ENCODE data around the gene ALDH1A3.

ALDH1A3 gene

DNA sequence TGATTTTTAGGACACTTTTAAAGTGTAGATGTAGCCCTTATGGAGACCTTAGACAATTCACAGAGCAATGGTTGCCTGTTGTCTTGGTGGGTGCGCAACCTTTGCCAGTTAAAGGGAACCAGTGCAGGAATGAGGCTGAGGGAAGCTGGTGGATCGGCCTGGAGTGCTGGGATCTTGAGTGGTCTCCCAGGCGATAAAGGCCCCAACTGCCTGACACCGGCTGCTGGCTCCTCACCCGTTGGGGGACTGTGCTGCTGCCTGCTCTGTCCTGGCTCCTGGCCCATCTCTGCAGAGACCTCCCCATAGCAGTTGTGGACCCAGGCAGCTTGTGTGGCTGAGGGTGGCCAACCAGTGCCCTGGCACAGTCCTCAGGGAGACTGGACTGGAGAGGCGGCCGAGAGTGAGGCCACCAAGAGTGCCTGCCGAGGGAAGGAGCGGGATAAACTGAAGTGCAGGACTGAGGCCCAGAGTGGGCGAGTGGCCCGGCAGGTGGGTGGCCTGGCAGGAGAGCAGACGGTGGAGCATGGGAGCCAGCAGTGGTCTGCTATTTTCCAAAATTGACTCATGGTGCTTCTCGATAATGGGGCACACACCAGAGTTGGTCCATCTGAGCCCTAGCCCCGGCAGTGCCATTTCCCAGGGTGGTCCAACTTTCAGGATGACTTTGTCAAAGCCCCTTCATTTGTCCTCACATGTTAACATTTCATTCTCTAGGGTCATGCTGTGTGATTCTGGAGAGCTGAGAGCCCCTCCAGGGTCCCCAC lies 2.1 kb downstream of the ALDH1A3 start:
- no peak for DNase-seq (ENCODE audit: low read depth)

DNA sequence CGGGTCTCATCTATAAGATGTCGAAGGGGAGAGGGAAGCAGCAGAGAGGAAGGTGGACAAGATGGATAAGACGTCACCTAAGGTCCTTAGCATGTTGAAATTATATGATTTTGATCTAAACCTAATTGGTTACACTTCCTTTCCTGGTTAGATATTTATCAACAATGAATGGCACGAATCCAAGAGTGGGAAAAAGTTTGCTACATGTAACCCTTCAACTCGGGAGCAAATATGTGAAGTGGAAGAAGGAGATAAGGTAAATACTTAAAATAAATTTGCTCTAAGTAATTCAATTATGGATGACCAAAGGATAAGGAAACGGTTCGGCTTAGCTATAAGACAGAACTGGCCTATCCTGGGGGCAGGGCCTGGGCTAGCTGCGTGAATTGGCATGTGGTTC lies 5.5 kb downstream of the ALDH1A3 start:
- DNase-seq (ENCODE audit: low read depth) = no peak

DNA sequence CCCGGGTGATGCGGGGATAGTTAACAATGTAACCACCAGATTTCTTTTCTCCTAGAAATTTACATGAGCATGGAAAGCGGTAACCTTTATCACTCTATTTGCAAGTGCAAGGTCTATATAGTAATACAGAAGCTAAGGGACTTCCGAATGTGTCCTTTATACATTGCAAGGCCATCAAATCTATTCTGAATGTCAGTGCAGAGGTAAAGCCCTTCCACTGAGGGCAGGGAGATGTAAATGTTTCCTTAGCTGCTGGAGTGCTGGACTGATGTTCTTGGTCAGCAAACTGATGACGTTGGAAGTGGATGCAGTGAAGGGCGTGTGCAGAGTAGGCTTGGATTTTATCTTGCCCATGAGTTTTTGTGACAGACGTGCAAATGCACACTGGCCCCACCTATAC lies 6.2 kb downstream of the ALDH1A3 start:
- DNase-seq (ENCODE audit: low read depth) = no peak

DNA sequence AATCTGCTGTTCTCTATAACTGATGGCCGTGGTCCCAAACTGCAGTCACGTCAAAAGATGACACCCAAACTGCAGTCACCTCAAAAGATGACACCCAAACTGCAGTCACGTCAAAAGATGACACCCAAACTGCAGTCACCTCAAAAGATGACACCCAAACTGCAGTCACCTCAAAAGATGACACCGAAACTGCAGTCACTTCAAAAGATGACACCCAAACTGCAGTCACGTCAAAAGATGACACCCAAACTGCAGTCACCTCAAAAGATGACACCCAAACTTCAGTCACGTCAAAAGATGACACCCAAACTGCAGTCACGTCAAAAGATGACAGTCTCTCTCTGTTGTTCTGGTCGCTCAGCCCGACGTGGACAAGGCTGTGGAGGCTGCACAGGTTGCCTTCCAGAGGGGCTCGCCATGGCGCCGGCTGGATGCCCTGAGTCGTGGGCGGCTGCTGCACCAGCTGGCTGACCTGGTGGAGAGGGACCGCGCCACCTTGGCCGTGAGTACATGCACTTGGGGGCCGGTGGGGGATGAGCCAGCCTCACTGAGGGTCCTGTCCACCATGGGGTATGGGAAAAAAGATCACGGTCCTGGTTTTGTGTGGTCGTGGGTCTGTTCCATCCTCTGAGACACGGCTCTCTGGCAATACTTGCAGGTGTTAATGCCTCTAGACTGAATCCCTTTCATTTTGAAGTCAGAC lies 7.7 kb downstream of the ALDH1A3 start:
- DNase-seq (ENCODE audit: low read depth) = no peak

DNA sequence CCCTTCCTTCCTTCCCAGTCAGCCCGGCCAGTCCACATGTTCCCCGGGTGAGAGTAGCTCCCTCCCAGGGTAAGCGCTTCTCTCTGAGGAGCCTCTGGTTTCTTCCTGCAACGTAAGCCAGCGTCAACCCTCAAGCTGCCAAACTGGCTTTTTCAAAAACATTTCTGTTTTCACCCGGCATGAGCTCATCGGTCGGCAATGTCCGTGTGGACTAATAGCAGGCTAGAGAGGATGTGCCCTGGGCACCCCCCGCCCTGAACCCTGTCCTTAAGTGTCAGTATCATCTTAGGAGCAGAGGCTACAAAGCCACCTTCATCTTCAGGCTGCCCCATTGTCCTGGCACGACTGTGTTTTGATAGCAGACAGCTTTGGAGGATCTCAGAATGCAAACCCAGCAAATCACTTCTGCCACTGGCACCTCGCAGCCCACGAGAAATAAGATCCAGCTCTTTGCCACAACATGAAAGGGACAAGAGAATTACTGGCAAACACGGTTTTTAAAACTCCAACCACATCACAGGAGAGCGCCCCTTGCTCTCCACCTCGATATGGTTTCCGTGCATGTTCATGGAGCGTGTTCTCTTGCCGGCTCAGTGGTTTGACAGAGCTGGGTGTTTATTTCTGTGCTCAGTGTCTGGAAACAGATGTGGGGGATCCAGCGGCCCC lies 9.9 kb downstream of the ALDH1A3 start:
- no peak for DNase-seq (ENCODE audit: low read depth)

DNA sequence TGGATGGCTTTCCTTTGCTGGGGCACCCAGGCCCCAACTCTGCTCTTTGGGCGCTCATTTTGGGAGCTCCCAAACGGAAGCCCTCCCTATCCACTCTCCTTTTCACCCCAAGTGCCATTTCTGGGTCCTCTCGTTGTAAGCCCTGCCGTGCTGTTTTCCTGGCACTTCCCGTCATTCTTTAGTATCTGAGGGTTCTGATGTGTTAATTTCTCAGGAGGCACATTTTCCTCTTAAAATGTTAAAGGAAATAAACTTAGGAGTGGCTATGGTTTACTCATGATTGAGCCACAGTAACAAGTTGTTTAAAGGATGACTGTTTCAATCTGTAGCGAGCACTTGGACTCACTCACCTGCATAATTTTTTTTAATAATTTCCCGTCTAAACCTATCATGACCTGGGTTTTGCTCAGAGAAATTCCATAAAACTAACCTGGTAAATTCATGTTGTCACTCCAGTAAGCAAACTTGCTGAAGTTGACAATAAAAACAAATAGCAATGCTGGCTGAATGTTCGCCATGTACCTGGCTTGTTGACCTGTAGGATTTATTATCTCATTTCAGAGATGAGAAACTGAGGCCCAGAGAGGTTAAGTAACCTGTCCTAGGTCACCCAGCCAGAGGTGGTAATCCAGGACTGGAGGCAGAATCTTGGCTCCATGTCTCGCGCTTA lies 10.6 kb downstream of the ALDH1A3 start:
- no peak for DNase-seq (ENCODE audit: low read depth)

DNA sequence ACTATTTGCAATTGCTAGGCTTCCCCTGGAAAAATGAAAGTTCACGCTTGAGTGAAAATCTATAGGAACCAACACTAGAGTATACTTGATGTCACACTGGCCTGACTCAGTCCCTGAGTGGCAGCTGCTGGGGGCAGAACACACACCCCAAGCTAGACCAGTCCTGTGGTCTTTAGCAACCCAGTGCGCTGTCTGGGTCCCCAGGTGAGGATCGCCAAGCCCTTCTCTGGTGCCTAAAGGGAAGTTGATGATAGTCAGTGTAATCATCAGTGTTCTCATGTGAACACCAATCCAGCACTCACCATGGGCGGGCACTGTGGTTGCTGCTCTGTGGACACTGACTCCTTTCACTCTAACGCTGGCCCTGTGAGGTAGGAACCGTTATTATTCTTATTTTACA lies 11.2 kb downstream of the ALDH1A3 start:
- no peak for DNase-seq (ENCODE audit: low read depth)

DNA sequence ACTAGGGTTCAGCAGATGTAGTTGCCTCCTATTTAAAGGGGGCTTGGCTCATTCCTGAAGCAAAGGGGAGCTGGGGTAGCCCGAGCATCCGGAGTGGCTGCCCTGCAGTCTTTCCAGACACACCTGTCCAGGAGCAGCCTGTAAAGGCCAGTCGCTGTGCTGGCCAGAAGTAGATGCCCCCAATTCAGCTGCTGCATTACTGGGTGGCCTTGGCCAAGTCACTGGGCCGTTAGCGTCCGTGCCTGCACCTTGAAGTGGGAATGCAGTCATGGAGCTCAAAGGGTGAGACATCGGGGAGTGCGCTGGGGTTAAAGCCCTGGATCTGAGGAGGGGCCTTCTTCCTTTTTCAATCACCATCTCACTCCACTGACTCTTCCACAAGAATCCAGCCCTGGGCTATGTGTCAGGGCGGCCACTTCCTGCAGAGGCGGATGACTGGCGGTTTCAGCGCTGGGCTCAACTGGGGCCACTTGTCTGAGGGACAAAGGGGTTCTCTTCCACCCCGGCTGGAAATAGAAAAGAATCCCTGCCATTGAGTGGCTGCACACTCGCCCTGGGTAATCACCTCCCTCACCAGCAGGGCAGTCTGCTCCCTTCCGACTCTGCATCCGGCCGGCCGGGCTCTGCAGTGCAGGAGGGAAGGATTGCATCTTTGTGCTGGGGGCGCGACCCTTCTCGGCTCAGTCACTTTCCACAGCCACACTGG lies 11.8 kb downstream of the ALDH1A3 start:
- no peak for DNase-seq (ENCODE audit: low read depth)

DNA sequence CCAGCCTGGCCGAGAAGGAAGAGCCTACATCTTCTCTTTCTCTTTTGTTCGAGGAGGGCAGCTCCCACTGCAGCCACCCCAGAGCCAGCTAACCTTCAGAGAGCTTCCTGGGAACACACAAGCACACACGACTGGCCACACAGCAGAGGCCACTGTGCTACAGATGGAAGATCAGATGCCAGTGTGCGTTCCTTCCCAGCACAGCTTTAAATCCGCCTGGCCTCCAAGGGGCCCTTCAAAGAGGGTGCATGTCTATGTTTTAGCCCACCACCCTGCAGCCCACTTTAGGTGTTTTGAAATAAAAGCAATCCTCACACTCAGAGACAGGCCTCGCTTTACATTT lies 12.4 kb downstream of the ALDH1A3 start:
- no peak for DNase-seq (ENCODE audit: low read depth)

DNA sequence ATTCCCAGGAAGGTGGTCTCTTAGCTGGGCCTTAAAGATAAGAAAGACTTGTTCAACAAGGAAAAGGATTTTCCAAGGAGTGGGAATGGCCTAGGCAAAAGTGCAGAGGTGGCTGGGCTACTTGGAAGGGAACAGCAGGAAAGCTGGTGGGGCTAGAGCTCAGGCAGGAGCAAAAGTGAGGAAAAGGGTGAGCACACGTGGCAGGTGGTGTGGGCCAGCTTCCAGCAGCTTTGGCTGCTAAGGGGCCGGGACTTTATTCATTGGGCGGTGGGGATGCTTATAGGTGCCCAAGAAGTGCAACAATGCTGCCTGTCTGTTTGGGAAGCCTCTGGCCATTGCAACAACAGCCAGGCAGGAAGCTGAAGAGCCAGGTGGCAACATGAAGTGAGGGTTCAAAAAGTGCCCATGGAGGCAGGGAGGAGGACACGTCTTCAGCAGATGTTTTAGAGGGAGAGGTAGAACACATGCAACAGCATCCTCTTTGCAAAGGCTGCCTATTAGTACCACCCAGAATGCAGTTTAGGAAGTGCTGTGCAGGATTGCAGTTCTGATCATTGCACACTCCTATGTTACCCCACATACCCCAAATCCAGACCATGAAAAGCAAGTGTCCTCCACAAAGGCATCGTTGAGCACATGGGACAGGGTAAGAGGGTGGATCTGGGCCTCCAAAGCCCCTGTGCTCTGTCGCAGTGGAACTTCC lies 13.8 kb downstream of the ALDH1A3 start:
- DNase-seq (ENCODE audit: low read depth) = no peak

DNA sequence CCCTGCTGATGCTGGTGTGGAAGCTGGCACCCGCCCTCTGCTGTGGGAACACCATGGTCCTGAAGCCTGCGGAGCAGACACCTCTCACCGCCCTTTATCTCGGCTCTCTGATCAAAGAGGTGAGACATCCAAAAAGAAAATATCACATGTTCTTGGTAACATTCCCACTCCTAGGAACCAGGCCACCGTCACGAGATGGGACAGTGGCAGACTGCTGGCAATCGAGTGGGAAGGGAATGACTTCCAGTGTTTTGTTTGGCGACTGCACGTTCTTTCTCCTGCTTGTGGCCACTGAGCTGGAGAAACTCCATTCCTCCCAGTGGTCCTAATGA lies 14.3 kb downstream of the ALDH1A3 start:
- DNase-seq (ENCODE audit: low read depth) = no peak

DNA sequence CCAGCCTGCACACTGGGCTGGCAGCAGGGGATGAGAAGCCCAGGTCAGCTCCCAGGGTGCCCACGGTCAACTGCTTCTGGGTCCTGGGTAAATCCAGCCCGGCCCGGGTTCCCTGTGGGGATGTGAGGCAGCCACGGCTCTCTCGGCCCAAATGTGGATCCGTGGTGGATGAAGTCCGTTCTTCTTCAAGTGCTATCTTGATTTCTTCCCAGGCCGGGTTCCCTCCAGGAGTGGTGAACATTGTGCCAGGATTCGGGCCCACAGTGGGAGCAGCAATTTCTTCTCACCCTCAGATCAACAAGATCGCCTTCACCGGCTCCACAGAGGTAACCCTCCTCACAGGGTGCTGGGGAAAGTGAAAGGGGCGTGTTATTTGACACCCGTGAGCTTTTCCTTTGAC lies 16.1 kb downstream of the ALDH1A3 start:
- no peak for DNase-seq (ENCODE audit: low read depth)

DNA sequence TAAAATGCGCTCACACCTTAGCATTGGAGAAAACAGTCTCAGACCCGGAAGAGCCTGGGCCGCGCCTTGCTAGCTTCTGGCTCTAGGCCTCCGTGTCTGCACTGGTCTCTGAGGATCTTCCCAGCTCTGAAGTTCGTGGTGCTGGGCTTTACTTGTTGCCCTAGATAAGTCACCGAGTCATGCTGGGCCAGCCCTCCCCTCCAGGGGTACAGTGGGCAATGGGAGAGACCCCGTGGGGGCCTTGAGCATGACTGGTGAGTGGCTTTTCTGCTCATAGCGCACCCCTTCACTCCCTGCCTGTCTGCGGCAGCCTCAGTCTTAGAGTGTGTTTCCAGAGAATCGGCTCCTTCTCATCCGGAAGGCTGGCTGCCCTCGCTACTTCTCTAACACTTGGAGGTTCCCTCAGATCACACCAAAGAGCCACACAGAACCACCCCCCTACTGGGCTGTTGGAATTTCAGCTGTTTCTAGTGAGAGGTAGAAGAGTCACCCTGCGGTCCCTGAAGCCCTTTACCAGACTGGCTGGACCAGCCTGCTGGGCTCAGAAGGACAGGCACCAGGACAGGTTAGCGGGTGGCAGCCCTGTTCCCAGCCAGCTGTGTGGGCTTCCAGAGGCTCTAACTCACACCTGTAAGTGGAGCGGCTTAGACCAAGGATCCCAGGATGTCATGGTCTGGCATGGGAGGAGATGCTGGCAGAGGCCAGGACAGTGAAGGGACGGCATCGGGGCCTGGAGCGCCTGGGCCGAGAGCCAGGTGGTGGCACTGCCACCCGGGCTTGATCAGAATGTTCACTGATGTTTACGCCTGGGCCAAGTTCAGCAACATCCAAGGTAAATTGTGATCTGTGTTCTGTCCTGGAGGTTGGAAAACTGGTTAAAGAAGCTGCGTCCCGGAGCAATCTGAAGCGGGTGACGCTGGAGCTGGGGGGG lies 17.9 kb downstream of the ALDH1A3 start:
- DNase-seq (ENCODE audit: low read depth) = no peak

DNA sequence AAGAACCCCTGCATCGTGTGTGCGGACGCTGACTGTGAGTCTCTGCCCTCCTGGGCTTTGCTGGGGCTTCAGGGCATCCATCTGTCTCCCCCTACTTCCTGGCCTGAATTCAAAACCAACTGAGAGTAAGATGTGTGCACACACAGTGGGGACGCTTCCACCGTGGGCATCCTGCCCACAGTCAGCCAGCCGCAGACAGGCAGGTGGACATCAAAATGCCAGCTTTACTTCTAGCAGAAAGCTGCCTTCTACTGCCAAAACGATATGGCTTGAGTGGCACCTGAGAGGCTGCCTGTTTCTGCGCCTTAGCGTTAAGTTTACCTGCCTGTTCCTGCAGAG lies 18.5 kb downstream of the ALDH1A3 start:
- no peak for DNase-seq (ENCODE audit: low read depth)

DNA sequence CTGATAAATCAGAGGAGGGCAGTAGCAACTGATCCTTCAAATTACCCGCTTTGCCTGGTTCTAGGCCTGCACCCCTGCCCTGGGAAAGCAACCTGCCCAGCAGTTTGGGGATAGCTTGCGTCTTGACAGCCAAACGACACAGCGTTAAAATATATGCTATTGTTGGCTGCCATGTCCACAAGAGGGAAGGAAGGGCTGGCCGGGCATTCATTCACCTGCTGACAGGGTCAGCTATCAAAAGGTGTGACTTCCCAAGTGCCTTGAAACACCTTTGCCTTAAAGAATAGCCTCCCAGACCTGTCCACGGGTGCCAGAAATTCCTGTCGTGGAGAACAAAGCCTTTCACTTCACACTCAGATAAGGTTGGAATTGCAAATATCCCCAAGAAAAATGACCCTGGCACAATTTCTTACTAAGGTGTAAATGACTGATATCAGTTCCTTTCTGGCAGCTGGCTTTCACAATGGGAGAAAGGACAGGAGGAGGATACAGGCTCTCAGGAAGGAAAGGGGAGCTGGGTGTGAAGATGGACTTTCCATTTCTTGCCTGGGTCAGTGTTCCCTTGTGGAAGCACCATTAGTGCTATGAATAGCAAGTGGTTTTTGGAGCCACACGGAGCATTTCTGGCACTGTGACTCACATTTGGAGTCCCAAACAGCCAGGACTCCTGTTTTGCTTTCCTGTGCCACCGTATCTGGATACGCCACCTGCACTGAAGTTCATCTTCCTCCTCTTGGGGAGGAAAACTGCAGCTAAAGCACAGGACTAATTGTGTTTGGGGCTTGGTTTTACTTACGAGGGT lies 19.2 kb downstream of the ALDH1A3 start:
- no peak for DNase-seq (ENCODE audit: low read depth)

DNA sequence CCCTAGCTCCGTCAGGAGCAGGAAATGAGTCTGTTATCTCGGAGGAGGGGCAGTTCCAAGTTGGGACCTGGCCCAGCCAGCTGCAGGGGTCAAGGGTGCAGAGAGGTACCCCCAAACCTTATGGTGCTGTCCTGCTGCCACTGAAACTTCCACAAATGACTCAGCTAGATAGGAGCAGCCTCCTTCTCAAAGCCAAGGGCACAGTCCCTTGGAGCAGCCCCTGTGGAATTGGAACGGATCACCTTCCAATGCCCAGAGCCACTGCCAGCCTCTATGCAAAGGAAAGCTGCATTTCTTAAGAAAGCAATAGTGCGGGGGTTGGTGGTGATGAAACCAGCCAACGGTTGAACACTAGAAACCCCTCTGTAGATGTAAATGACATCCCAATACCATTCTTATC lies 20.0 kb downstream of the ALDH1A3 start:
- DNase-seq (ENCODE audit: low read depth) = no peak

DNA sequence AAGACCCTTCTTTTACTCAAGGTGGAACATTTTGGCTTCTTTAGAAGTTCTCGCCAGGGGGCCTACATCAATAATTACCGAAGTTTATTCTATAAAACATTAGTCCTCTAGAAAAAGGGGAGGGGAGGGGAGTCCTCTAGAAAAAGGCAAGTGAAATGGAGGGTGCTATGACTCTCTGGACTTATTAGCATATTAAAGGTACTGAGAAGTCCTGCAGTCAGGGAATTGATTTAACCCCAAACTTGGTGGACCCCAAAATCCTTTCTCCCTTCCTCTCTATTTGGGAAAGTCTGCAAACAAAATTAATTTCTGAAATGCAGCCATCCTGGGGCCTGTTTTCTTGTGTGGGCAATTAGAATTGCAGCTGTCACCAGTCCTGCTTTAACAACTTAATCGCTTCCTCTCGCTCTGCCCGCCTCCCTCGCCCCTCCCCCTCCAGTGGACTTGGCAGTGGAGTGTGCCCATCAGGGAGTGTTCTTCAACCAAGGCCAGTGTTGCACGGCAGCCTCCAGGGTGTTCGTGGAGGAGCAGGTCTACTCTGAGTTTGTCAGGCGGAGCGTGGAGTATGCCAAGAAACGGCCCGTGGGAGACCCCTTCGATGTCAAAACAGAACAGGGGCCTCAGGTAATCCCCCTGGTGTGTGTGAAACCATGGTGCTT lies 20.6 kb downstream of the ALDH1A3 start:
- DNase-seq (ENCODE audit: low read depth) = no peak

DNA sequence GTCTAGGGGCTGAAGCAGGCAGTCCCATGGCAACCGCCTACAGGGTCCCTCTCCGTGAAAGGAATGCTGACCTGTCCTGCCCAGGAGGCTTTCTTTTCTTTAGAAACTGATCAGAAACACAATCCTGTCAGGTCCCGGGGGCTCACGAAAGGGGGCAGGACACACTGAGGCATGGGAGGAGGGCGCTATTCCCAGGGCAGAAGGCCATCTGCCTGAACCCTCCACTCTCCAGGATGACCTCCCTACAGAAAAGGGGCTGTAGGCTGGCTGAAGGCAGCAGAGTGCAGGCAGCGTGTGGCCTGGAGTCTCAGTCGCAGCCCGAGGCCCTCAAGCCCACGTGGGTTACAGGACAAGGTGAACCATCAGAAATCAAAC lies 21.2 kb downstream of the ALDH1A3 start:
- DNase-seq (ENCODE audit: low read depth) = no peak

DNA sequence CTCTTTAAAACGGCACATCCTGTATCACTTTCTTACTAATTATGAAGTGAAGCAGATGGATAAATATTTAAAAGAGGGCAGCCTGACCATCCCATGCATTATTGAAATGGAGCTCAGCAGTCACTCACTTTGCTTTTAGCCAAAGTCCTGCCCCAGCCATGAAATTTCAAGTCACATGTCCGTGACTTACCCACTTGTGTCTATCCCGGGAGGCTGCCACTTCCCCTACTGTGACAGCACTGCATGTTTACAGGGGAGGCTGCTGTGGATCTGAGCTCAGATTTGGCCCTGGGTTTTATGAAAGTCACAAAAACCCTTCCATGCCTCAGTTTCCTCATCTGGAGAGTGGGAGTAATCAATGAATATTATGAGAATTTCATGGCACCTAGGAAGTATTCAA lies 21.7 kb downstream of the ALDH1A3 start:
- no peak for DNase-seq (ENCODE audit: low read depth)
